Liver (tissue), 9 donors: Measurements from ENCODE around the gene MFRP. TPM values are rescaled to one million over a fixed set of nuclear protein-coding genes. Genes with fewer than 3 reads are reported as not detected.

Source experiments
- DNase-seq: peaks from one replicate; pipeline ENCODE4 v3.0.0-alpha.2; 2017; ENCODE audit warnings: low spot score
- H3K27ac ChIP-seq, 2 donors: one replicate each; pipeline ENCODE4 v1.7.0; 2013; ENCODE audit warnings: inconsistent platforms in 2 of 2, low read length in 2 of 2, control low read depth in 1 of 2, low read depth in 1 of 2, mild to moderate bottlenecking in 1 of 2
- H3K27me3 ChIP-seq, 4 donors: one replicate each; pipeline versions ENCODE4 v1.6.1 to v1.7.0; 2013; ENCODE audit warnings: low read length in 3 of 4, inconsistent platforms in 1 of 4, mild to moderate bottlenecking in 1 of 4, moderate library complexity in 1 of 4; ENCODE audit not compliant: control insufficient read depth in 4 of 4, insufficient read depth in 4 of 4
- H3K36me3 ChIP-seq, 4 donors: one replicate each; pipeline versions ENCODE4 v1.6.1 to v1.7.0; 2013; ENCODE audit warnings: low read length in 3 of 4, mild to moderate bottlenecking in 3 of 4, low read depth in 1 of 4, moderate library complexity in 1 of 4; ENCODE audit not compliant: control insufficient read depth in 4 of 4, insufficient read depth in 3 of 4
- H3K4me1 ChIP-seq, 4 donors: one replicate each; pipeline versions ENCODE4 v1.6.1 to v1.7.0; 2013; ENCODE audit warnings: low read length in 3 of 4, mild to moderate bottlenecking in 3 of 4, moderate library complexity in 1 of 4; ENCODE audit not compliant: control insufficient read depth in 4 of 4, insufficient read depth in 4 of 4
- H3K4me3 ChIP-seq, 3 donors: one replicate each; pipeline versions ENCODE4 v1.6.1 to v1.7.0; 2013; ENCODE audit warnings: low read length in 3 of 3, control low read depth in 1 of 3, low read depth in 1 of 3, mild to moderate bottlenecking in 1 of 3
- H3K9ac ChIP-seq, 2 donors: one replicate each; pipeline ENCODE4 v1.7.0; 2013; ENCODE audit warnings: low read length in 2 of 2, mild to moderate bottlenecking in 2 of 2, moderate library complexity in 2 of 2, control low read depth in 1 of 2, low read depth in 1 of 2
- H3K9me3 ChIP-seq, 4 donors: one replicate each; pipeline versions ENCODE4 v1.6.1 to v1.7.0; 2013; ENCODE audit warnings: low read length in 3 of 4; ENCODE audit not compliant: control insufficient read depth in 4 of 4
- EGR1 ChIP-seq, 2 donors: IDR thresholded peaks; 2 replicates each; pipeline ENCODE4 v1.6.1; 2016 to 2018; ENCODE audit warnings: antibody characterized with exemption in 2 of 2, low read depth in 2 of 2
- FOXA1 ChIP-seq: IDR thresholded peaks from 2 replicates; pipeline ENCODE4 v1.6.1; 2016; ENCODE audit warnings: antibody characterized with exemption
- FOXA2 ChIP-seq: IDR thresholded peaks from 2 replicates; pipeline ENCODE4 v1.6.1; 2016; ENCODE audit warnings: antibody characterized with exemption
- GABPA ChIP-seq, 2 donors: IDR thresholded peaks in 1 of 2; conservative IDR thresholded peaks in 1 of 2; 2 replicates each; pipeline ENCODE4 v1.6.1; 2016; ENCODE audit warnings: antibody characterized with exemption in 2 of 2, mild to moderate bottlenecking in 1 of 2, moderate library complexity in 1 of 2
- HNF4A ChIP-seq, 2 donors: conservative IDR thresholded peaks; 2 replicates each; pipeline ENCODE4 v1.6.1; 2016; ENCODE audit warnings: antibody characterized with exemption in 2 of 2, mild to moderate bottlenecking in 2 of 2
- HNF4G ChIP-seq: IDR thresholded peaks from 2 replicates; pipeline ENCODE4 v1.6.1; 2016; ENCODE audit warnings: antibody characterized with exemption
- JUND ChIP-seq, 2 donors: IDR thresholded peaks; 2 replicates each; pipeline ENCODE4 v1.6.1; 2016; ENCODE audit warnings: antibody characterized with exemption in 2 of 2
- NR2F2 ChIP-seq: IDR thresholded peaks from 2 replicates; pipeline ENCODE4 v1.6.1; 2016; ENCODE audit warnings: antibody characterized with exemption
- RAD21 ChIP-seq, 2 donors: IDR thresholded peaks; 2 replicates each; pipeline ENCODE4 v1.6.1; 2016; ENCODE audit warnings: antibody characterized with exemption in 2 of 2, mild to moderate bottlenecking in 2 of 2
- RXRA ChIP-seq, 2 donors: IDR thresholded peaks; 2 replicates each; pipeline ENCODE4 v1.6.1; 2017 to 2018; ENCODE audit warnings: antibody characterized with exemption in 2 of 2, mild to moderate bottlenecking in 1 of 2
- SP1 ChIP-seq: IDR thresholded peaks from 2 replicates; pipeline ENCODE4 v1.6.1; 2018; ENCODE audit warnings: antibody characterized with exemption, mild to moderate bottlenecking
- TAF1 ChIP-seq: conservative IDR thresholded peaks from 2 replicates; pipeline ENCODE4 v1.6.1; 2016; ENCODE audit warnings: antibody characterized with exemption, mild to moderate bottlenecking
- YY1 ChIP-seq: IDR thresholded peaks from 2 replicates; pipeline ENCODE4 v1.6.1; 2016; ENCODE audit warnings: antibody characterized with exemption, mild to moderate bottlenecking
- WGBS: extraction: QIAGEN DNeasy Blood & Tissue Kit; methylation state at CpG from one replicate; pipeline ENCODE4 v1.1.7; 2013; 5-methylcytosine and 5-hydroxymethylcytosine counted together
- polyA plus RNA-seq, 2 donors: library from polyadenylated mRNA; stranded (reverse) in 1 of 2; unstranded in 1 of 2; fragments of 200-250 nt in 1 of 2; fragments of >200 nt in 1 of 2; fragmentation: Nextera tagmentation in 1 of 2; extraction: Ambion mirVana in 1 of 2; gene quantifications; one replicate each; pipeline versions ENCODE4 v1.2.1 to v1.2.3, GENCODE V29; 2013 to 2015
- total RNA-seq, 2 donors: library from RNA; depleted of rRNA; stranded (reverse); fragments of >200 nt; gene quantifications; one replicate each; pipeline ENCODE4 v1.2.3, GENCODE V29; 2014
- TF ChIP-seq, protein P1 (sequence below): fragments of 150-350 bp; IDR thresholded peaks from 2 replicates; pipeline ENCODE4 v1.5.1; 2017; ENCODE audit warnings: improper control_type of control experiment, low read depth, low read length; ENCODE audit not compliant: missing input control
- TF ChIP-seq, protein P2 (sequence below): IDR thresholded peaks from 2 replicates; pipeline ENCODE4 v1.6.1; 2016; ENCODE audit warnings: antibody characterized with exemption, mild to moderate bottlenecking
- TF ChIP-seq, protein P3 (sequence below): IDR thresholded peaks from 2 replicates; pipeline ENCODE4 v1.6.1; 2016; ENCODE audit warnings: antibody characterized with exemption
- TF ChIP-seq, protein P4 (sequence below): IDR thresholded peaks from 2 replicates; pipeline ENCODE4 v1.6.1; 2016; ENCODE audit warnings: antibody characterized with exemption
- TF ChIP-seq, protein P5 (sequence below): IDR thresholded peaks from 2 replicates; pipeline ENCODE4 v1.6.1; 2016; ENCODE audit warnings: antibody characterized with exemption
- donor health status: healthy.
- donor health status: healthy.
- donor health status: healthy.
- donor health status: healthy.
- donor health status: healthy.

MFRP gene
- total and polyA plus RNA-seq, 4 donors: not detected

DNA sequence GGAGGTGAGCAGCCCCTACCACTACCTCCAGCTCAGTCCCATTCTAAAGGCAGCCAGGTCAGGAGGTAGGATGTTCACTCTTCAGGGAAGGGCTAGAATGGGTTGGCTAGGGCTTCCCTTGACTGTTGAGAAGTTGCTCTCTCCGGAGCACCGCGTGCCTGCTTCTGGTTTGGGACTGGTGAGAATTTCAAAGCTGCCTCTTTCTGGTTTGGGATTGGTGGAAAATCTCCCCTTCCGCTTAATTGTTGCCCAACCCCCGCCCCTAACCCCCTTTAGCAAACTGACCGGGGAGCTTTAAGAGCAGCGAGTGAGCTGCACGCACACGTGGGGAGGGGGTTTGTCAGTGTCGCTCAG lies 34.3 kb upstream of the MFRP start:
- Histone ChIP-seq H3K9me3 (no peaks in the 10 kb centered on the region), H3K27me3 (no peaks in the 10 kb centered on the region), H3K36me3 (no peaks in the 10 kb centered on the region), H3K9ac (peak overlapping the region in 1 of 2 donors; percentile 0), H3K4me3 (no peak overlapping the region), H3K27ac (no peak overlapping the region), H3K4me1 (peaks cover 10 to 21% (median 17%) of the 10 kb centered on the region in 4 donors)
- TF ChIP-seq NR2F2 (no peak), HNF4A (conservative IDR thresholded peaks at IDR 0.05) (no peak), SP1 (no peak), HNF4G (no peak), TAF1 (no peak), EGR1 (IDR thresholded peaks at IDR 0.05; ENCODE audit: low read depth in 2 of 2) (no peak), JUND (IDR thresholded peaks at IDR 0.05) (no peak), YY1 (no peak), RXRA (IDR thresholded peaks at IDR 0.05) (no peak), FOXA2 (no peak), RAD21 (IDR thresholded peaks at IDR 0.05) (no peak), FOXA1 (no peak), GABPA (IDR thresholded peaks at IDR 0.05 in 1 of 2, conservative IDR thresholded peaks at IDR 0.05 in 1 of 2) (no peak)
- TF ChIP-seq, protein P1, sequence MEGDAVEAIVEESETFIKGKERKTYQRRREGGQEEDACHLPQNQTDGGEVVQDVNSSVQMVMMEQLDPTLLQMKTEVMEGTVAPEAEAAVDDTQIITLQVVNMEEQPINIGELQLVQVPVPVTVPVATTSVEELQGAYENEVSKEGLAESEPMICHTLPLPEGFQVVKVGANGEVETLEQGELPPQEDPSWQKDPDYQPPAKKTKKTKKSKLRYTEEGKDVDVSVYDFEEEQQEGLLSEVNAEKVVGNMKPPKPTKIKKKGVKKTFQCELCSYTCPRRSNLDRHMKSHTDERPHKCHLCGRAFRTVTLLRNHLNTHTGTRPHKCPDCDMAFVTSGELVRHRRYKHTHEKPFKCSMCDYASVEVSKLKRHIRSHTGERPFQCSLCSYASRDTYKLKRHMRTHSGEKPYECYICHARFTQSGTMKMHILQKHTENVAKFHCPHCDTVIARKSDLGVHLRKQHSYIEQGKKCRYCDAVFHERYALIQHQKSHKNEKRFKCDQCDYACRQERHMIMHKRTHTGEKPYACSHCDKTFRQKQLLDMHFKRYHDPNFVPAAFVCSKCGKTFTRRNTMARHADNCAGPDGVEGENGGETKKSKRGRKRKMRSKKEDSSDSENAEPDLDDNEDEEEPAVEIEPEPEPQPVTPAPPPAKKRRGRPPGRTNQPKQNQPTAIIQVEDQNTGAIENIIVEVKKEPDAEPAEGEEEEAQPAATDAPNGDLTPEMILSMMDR: no peak
- TF ChIP-seq, protein P2, sequence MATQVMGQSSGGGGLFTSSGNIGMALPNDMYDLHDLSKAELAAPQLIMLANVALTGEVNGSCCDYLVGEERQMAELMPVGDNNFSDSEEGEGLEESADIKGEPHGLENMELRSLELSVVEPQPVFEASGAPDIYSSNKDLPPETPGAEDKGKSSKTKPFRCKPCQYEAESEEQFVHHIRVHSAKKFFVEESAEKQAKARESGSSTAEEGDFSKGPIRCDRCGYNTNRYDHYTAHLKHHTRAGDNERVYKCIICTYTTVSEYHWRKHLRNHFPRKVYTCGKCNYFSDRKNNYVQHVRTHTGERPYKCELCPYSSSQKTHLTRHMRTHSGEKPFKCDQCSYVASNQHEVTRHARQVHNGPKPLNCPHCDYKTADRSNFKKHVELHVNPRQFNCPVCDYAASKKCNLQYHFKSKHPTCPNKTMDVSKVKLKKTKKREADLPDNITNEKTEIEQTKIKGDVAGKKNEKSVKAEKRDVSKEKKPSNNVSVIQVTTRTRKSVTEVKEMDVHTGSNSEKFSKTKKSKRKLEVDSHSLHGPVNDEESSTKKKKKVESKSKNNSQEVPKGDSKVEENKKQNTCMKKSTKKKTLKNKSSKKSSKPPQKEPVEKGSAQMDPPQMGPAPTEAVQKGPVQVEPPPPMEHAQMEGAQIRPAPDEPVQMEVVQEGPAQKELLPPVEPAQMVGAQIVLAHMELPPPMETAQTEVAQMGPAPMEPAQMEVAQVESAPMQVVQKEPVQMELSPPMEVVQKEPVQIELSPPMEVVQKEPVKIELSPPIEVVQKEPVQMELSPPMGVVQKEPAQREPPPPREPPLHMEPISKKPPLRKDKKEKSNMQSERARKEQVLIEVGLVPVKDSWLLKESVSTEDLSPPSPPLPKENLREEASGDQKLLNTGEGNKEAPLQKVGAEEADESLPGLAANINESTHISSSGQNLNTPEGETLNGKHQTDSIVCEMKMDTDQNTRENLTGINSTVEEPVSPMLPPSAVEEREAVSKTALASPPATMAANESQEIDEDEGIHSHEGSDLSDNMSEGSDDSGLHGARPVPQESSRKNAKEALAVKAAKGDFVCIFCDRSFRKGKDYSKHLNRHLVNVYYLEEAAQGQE: no peak
- TF ChIP-seq, protein P3, sequence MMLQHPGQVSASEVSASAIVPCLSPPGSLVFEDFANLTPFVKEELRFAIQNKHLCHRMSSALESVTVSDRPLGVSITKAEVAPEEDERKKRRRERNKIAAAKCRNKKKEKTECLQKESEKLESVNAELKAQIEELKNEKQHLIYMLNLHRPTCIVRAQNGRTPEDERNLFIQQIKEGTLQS: no peak
- TF ChIP-seq, protein P4, sequence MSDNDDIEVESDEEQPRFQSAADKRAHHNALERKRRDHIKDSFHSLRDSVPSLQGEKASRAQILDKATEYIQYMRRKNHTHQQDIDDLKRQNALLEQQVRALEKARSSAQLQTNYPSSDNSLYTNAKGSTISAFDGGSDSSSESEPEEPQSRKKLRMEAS: no peak
- TF ChIP-seq, protein P5, sequence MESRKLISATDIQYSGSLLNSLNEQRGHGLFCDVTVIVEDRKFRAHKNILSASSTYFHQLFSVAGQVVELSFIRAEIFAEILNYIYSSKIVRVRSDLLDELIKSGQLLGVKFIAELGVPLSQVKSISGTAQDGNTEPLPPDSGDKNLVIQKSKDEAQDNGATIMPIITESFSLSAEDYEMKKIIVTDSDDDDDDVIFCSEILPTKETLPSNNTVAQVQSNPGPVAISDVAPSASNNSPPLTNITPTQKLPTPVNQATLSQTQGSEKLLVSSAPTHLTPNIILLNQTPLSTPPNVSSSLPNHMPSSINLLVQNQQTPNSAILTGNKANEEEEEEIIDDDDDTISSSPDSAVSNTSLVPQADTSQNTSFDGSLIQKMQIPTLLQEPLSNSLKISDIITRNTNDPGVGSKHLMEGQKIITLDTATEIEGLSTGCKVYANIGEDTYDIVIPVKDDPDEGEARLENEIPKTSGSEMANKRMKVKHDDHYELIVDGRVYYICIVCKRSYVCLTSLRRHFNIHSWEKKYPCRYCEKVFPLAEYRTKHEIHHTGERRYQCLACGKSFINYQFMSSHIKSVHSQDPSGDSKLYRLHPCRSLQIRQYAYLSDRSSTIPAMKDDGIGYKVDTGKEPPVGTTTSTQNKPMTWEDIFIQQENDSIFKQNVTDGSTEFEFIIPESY: no peak
- no peak for DNase-seq
- 12% methylated on average over 10 of the region's 10 CpGs for WGBS
